ENCODE data around the gene TEAD1.

GRCh38 chr11:12813371-12814225, 139.4 kb downstream of the TEAD1 start:
- TF ChIP-seq CTCF (IDR thresholded peaks at IDR 0.05), result no peak
- TF ChIP-seq POLR2A (IDR thresholded peaks at IDR 0.05), result no peak
